Brain microvascular endothelial cell (primary cell): ENCODE measurements around the gene STYXL1.

Source experiments
- DNase-seq: peaks from one replicate; pipeline ENCODE4 v3.0.0-alpha.2; 2020
- H3K27ac ChIP-seq: fragments of 250-450 bp; sonication (Bioruptor Pico); 2 replicates; pipeline ENCODE4 v1.5.1; 2020; ENCODE audit warnings: mild to moderate bottlenecking, moderate library complexity
- H3K27me3 ChIP-seq: fragments of 250-450 bp; sonication (Bioruptor Pico); replicated peaks from 2 replicates; pipeline ENCODE4 v1.5.1; 2020; ENCODE audit warnings: mild to moderate bottlenecking
- H3K36me3 ChIP-seq: fragments of 250-450 bp; sonication (Bioruptor Pico); replicated peaks from 2 replicates; pipeline ENCODE4 v1.5.1; 2020; ENCODE audit warnings: mild to moderate bottlenecking
- H3K4me3 ChIP-seq: 2 replicates; pipeline ENCODE4 v1.5.1; 2011; ENCODE audit warnings: low read depth, mild to moderate bottlenecking, control low read depth, low read length, moderate library complexity
- CTCF ChIP-seq: IDR thresholded peaks from 2 replicates; pipeline ENCODE4 v1.5.1; 2011; ENCODE audit warnings: low read depth, mild to moderate bottlenecking, moderate library complexity, low read length, control low read depth, inconsistent platforms; ENCODE audit errors: missing control alignments
- in situ Hi-C: cut with HindIII; loops from 2 replicates; pipeline ENCODE4 v1.10.0; 2017; ENCODE audit warnings: low sequenced_read_pairs, low pct_ligation_motif_present

STYXL1 gene

GRCh38 chr7:76074306-76074971 is 26.6 kb upstream of the STYXL1 start:
- Histone ChIP-seq H3K36me3 (no peaks in the 10 kb centered on the region), H3K27ac (no peak overlapping the region), H3K4me3 (no peak overlapping the region), H3K27me3 (no peaks in the 10 kb centered on the region)
- DNase-seq: no peak
- no peak for TF ChIP-seq CTCF
- in situ Hi-C loops: no loop called here

GRCh38 chr7:76073335-76073990 is 25.7 kb upstream of the STYXL1 start:
- in situ Hi-C loops: no loop called here
- Histone ChIP-seq H3K27me3 (no peaks in the 10 kb centered on the region), H3K36me3 (no peaks in the 10 kb centered on the region), H3K4me3 (no peak overlapping the region), H3K27ac (no peak overlapping the region)
- no peak for TF ChIP-seq CTCF
- DNase-seq: no peak

GRCh38 chr7:76072243-76073148 is 24.7 kb upstream of the STYXL1 start:
- in situ Hi-C loops: no loop called here
- no peaks in the 10 kb centered on the region for H3K36me3 ChIP-seq
- H3K27ac ChIP-seq: no peak overlapping the region
- DNase-seq: no peak
- no peak overlapping the region for H3K4me3 ChIP-seq
- no peak for TF ChIP-seq CTCF
- no peaks in the 10 kb centered on the region for H3K27me3 ChIP-seq

GRCh38 chr7:76071316-76072242 is 23.8 kb upstream of the STYXL1 start:
- no peak overlapping the region for H3K27ac ChIP-seq
- no peak for TF ChIP-seq CTCF
- H3K27me3 ChIP-seq: no peaks in the 10 kb centered on the region
- peaks cover 4% of the 10 kb centered on the region for H3K36me3 ChIP-seq
- no peak for DNase-seq
- in situ Hi-C loops: no loop called here
- no peak overlapping the region for H3K4me3 ChIP-seq

- Histone ChIP-seq H3K27ac (no peak overlapping the region), H3K36me3 (peaks cover 28% of the 10 kb centered on the region), H3K27me3 (no peaks in the 10 kb centered on the region), H3K4me3 (no peak overlapping the region)
- peak; percentile 73 for DNase-seq
- TF ChIP-seq CTCF: peak; percentile 72
- in situ Hi-C loops: no loop called here
Observed at GRCh38 chr7:76069238-76069638, 21.4 kb upstream of the STYXL1 start.
